ENCODE data around the gene FAM131B. TPM values are rescaled to one million over a fixed set of nuclear protein-coding genes. Genes with fewer than 3 reads are reported as not detected.

FAM131B gene
- total RNA-seq, 4 donors from 2014 or later = 0.11 to 0.54 TPM; not detected in 2

DNA sequence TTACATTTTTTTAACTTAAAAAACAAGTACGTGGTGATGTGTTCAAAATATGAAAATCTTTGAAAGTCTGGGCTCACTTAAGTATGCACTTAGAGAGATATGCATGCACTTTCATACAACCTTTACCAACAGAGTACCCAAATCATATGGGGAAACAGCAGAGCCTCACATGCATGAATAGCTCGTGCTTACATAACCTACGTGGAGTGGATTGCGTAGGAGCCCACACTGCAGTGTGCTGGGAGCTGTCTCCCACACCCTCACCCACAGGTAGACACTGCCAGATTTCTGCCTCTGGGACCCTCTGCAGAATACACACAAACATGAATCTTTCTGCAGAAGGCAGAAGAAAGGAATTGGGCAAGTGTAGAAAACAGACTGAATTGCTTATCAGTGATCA is 46.0 kb downstream of the FAM131B start:
- H3K9me3 ChIP-seq = no peaks in the 10 kb centered on the region
- intact Hi-C loops (cut with DNase I) = no loop called here
- no peak overlapping the region for H3K4me3 ChIP-seq (replicated peaks in 1 of 3)
- H3K27me3 ChIP-seq = no peaks in the 10 kb centered on the region
- TF ChIP-seq CTCF (IDR thresholded peaks at IDR 0.05) (no peak), POLR2A (IDR thresholded peaks at IDR 0.05) (no peak)
- peak overlapping the region in 1 of 3 donors; percentile 51 for H3K27ac ChIP-seq
- peaks cover 15 to 22% of the 10 kb centered on the region in 2 donors for H3K4me1 ChIP-seq
- 20 to 28% methylated on average over 4 of the region's 4 CpGs for WGBS, 2 donors
- no peaks in the 10 kb centered on the region for H3K36me3 ChIP-seq
- peak; percentile 62 to 66 for DNase-seq

DNA sequence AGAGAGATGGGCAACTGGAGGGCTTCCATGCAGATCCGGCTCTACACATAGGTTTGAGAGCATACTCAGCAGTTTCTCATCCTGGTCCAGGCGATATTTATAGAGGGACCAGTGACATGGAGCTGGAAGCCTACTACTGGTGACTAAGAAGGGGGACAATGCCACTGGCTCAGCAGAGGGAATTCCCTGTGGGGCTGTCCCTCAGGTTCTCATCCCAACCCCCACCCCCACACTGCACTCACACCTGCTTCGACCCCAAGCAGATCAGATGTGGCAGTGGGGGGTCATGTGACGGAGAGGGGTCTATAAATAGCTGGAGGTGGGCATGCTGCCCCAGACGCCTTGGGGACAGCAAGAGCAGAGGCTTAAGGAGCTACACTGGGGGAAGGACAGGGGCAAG is 46.7 kb downstream of the FAM131B start, which contains the start of gene CLCN1:
Gene CLCN1 (plus strand): TSS at position 336 of the 400 bp plus-strand sequence. CDS start 102 bp downstream, outside the sequence.
- DNase-seq = no peak
- TF ChIP-seq POLR2A (IDR thresholded peaks at IDR 0.05) (no peak), CTCF (IDR thresholded peaks at IDR 0.05) (no peak)
- H3K4me1 ChIP-seq = peaks cover 15 to 22% of the 10 kb centered on the region in 2 donors
- H3K27ac ChIP-seq = peak within 1 kb of the TSS in 1 of 3 donors; percentile 51
- no peaks in the 10 kb centered on the region for H3K9me3 ChIP-seq
- H3K36me3 ChIP-seq = no peaks in the 10 kb centered on the region
- intact Hi-C loops (cut with DNase I) = no loop called here
- WGBS, 2 donors = 81 to 85% methylated on average over 3 to 5 of the region's 5 CpGs
- no peak within 1 kb of the TSS for H3K4me3 ChIP-seq (replicated peaks in 1 of 3)
- H3K27me3 ChIP-seq = no peaks in the 10 kb centered on the region

DNA sequence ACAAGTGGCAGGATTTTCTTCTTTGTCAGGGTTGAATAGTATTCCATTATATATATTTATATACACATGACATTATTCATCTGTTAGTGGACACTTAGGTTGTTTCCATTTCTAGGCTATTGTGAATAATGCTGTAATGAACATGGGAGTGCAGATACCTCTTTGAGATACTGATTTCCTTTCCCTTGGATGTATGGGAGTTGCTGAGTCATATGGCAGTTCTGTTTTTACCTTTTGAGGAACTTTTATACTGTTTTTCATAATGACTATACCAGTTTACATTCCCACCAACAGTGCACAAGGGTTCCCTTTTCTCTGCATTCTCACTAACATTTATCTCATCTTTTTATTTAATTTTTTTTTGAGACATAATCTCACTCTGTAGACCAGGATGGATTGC is 48.4 kb downstream of the FAM131B start:
- intact Hi-C loops (cut with DNase I) = no loop called here
- no peak for DNase-seq
- H3K4me1 ChIP-seq = peaks cover 15 to 22% of the 10 kb centered on the region in 2 donors
- no peak overlapping the region for H3K4me3 ChIP-seq (replicated peaks in 1 of 3)
- H3K27me3 ChIP-seq = no peaks in the 10 kb centered on the region
- H3K36me3 ChIP-seq = no peaks in the 10 kb centered on the region
- no peaks in the 10 kb centered on the region for H3K9me3 ChIP-seq
- no peak overlapping the region for H3K27ac ChIP-seq
- TF ChIP-seq CTCF (IDR thresholded peaks at IDR 0.05) (no peak), POLR2A (IDR thresholded peaks at IDR 0.05) (no peak)

- no peak overlapping the region for H3K27ac ChIP-seq
- no peaks in the 10 kb centered on the region for H3K4me1 ChIP-seq
- no peaks in the 10 kb centered on the region for H3K27me3 ChIP-seq
- 78 to 95% methylated on average over 2 of the region's 2 CpGs for WGBS, 2 donors
- H3K36me3 ChIP-seq = peaks cover 23 to 34% of the 10 kb centered on the region in 2 donors
- no peak overlapping the region for H3K4me3 ChIP-seq (replicated peaks in 1 of 3)
- no peaks in the 10 kb centered on the region for H3K9me3 ChIP-seq
- TF ChIP-seq POLR2A (IDR thresholded peaks at IDR 0.05) = no peak
- TF ChIP-seq CTCF (IDR thresholded peaks at IDR 0.05) = no peak
- no peak for DNase-seq
- intact Hi-C loops (cut with DNase I) = loop anchor here (5.0 kb wide), 1 partner anchor 66 kb away; no protein-coding TSS in a partner anchor
These were observed 53.9 kb downstream of the FAM131B start for GRCh38 chr7:143308632-143309031.

DNA sequence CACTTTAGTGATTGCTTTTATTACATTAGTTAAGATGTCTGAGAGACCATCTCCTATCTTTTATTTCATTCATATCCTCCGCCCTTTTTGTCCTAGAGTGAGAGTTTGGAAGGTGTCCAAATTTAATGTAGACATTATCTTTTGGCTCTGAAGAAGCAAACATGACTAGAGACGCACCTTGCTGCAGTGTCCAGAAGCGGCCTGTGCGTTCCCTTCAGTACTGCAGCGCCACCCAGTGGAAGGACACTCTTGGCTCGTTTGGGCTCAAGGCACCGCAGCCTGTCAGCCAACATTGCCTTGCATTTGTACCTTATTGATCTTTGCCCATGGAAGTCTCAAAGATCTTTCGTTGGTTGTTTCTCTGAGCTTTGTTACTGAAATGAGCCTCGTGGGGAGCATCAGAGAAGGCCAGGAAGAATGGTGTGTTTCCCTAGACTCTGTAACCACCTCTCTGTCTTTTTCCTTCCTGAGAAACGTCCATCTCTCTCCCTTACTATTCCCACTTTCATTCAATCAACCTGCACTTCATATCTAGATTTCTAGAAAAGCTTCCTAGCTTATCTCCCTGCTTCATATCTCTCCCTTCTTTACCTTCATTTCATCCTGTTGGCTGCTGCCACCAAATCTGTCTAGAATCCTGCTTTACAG is 57.0 kb downstream of the FAM131B start:
- TF ChIP-seq POLR2A (IDR thresholded peaks at IDR 0.05) = no peak
- TF ChIP-seq CTCF (IDR thresholded peaks at IDR 0.05) = peak in 5 of 6 experiments; percentile 27 to 65 (median 51)
- peaks cover 43 to 58% of the 10 kb centered on the region in 2 donors for H3K36me3 ChIP-seq
- no peaks in the 10 kb centered on the region for H3K9me3 ChIP-seq
- H3K4me1 ChIP-seq = no peaks in the 10 kb centered on the region
- DNase-seq = peak; percentile 51 to 63
- 75 to 84% methylated on average over 10 of the region's 10 CpGs for WGBS, 2 donors
- H3K4me3 ChIP-seq (replicated peaks in 1 of 3) = no peak overlapping the region
- intact Hi-C loops (cut with DNase I) = loop anchor here (5.0 kb wide), 1 partner anchor 63 kb away; no protein-coding TSS in a partner anchor
- H3K27ac ChIP-seq = no peak overlapping the region
- H3K27me3 ChIP-seq = no peaks in the 10 kb centered on the region

Measured in thyroid gland (tissue), 4 donors.